A172 (cell line): ENCODE results near the gene PPIA. TPM values are rescaled to one million over a fixed set of nuclear protein-coding genes. Genes with fewer than 3 reads are reported as not detected.
"Not testable (repeated sequence)": the region's sequence is repeated elsewhere in the genome, so short reads cannot be mapped to it uniquely, and the experiment has no call there.

Experiments
- DNase-seq: peaks from one replicate; pipeline ENCODE4 v3.0.0-alpha.2; 2015; ENCODE audit warnings: low spot score
- total RNA-seq: library from RNA; depleted of rRNA; stranded (reverse); fragments of >200 nt; shearing (Covaris generic); gene quantifications from 2 replicates; pipeline ENCODE4 v1.2.3, GENCODE V29; 2014; rRNA removed

Gene PPIA
- total RNA-seq, 1 experiment from 2014 or later: 7,457 TPM

- no peak for DNase-seq
Measured at GRCh38 chr7:44827567-44827966, 31.1 kb downstream of the PPIA start.

- DNase-seq: no peak
Measured at GRCh38 chr7:44838751-44839150, 42.3 kb downstream of the PPIA start.

- not testable (repeated sequence) for DNase-seq
Measured at GRCh38 chr7:44842675-44843074, 46.2 kb downstream of the PPIA start.

- not testable (repeated sequence) for DNase-seq
Measured at GRCh38 chr7:44843440-44843839, 47.0 kb downstream of the PPIA start.

GRCh38 chr7:44845451-44845850, 49.0 kb downstream of the PPIA start:
- DNase-seq: no peak

- DNase-seq: not testable (repeated sequence)
Measured at GRCh38 chr7:44846390-44846789, 49.9 kb downstream of the PPIA start.

- no peak for DNase-seq
Measured at GRCh38 chr7:44846816-44847508, 50.5 kb downstream of the PPIA start.

- DNase-seq: peak; percentile 77
Measured at GRCh38 chr7:44847509-44847919, 51.0 kb downstream of the PPIA start.

- DNase-seq: peak; percentile 100
Measured at GRCh38 chr7:44847920-44848634, 51.6 kb downstream of the PPIA start, which contains the start of gene H2AZ2. H2AZ2 (minus strand) TSS chr7:44848087; CDS start chr7:44847971, 116 bp downstream.

GRCh38 chr7:44849259-44849884, 52.9 kb downstream of the PPIA start:
- DNase-seq: no peak

GRCh38 chr7:44849885-44850544, 53.5 kb downstream of the PPIA start:
- DNase-seq: no peak

- no peak for DNase-seq
Measured at GRCh38 chr7:44852590-44852989, 56.1 kb downstream of the PPIA start.

Other genes starting within 250 kb of the PPIA start
- 174 and 175 TPM in 2 replicates for gene DDX56, start 222.8 kb upstream of the PPIA start, total RNA-seq
- 141 and 265 TPM in 2 replicates for gene TMED4, start 214.4 kb upstream of the PPIA start, total RNA-seq
- 84.1 and 84.9 TPM in 2 replicates for gene OGDH, start 190.1 kb upstream of the PPIA start, total RNA-seq
- gene ZMIZ2, start 47.8 kb upstream of the PPIA start, total RNA-seq: 12.7 and 13.9 TPM in 2 replicates
- 507 and 572 TPM in 2 replicates for gene H2AZ2, start 51.4 kb downstream of the PPIA start, total RNA-seq
- gene PURB, start 88.8 kb downstream of the PPIA start, total RNA-seq: 16.9 and 20.9 TPM in 2 replicates
- 0.76 and 1.6 TPM in 2 replicates for gene MYO1G, start 182.3 kb downstream of the PPIA start, total RNA-seq
- 67.4 and 70.8 TPM in 2 replicates for gene CCM2, start 203.5 kb downstream of the PPIA start, total RNA-seq